Colonic mucosa (tissue), 4 donors: Measurements from ENCODE around the gene PKP1. TPM values are rescaled to one million over a fixed set of nuclear protein-coding genes. Genes with fewer than 3 reads are reported as not detected.

Source experiments
- DNase-seq: peaks from one replicate; pipeline ENCODE4 v3.0.0-alpha.2; 2020
- H3K27ac ChIP-seq: fragments of 200-600 bp; one replicate; pipeline ENCODE4 v1.8.0; 2021
- H3K27me3 ChIP-seq: fragments of 200-600 bp; one replicate; pipeline ENCODE4 v1.8.0; 2021
- H3K36me3 ChIP-seq: fragments of 200-600 bp; one replicate; pipeline ENCODE4 v1.8.0; 2021
- H3K4me1 ChIP-seq: fragments of 200-600 bp; one replicate; pipeline ENCODE4 v1.8.0; 2021; ENCODE audit warnings: mild to moderate bottlenecking
- H3K4me3 ChIP-seq: fragments of 200-600 bp; one replicate; pipeline ENCODE4 v1.8.0; 2021
- H3K9ac ChIP-seq, 2 donors: one replicate each; pipeline ENCODE4 v1.7.0; 2013; ENCODE audit warnings: control low read depth in 2 of 2, low read depth in 2 of 2, low read length in 2 of 2
- H3K9me3 ChIP-seq: fragments of 200-600 bp; one replicate; pipeline ENCODE4 v1.8.0; 2021
- intact Hi-C: fragments of 100-400 bp; cut with DNase I; formaldehyde crosslinking; loops from one replicate; pipeline ENCODE4 v1.14.1; 2022
- total RNA-seq, 2 donors: library from RNA; stranded (reverse); fragmentation: NEBNext Ultra II Directional in 1 of 2; extraction: Animal tissue kit (Norgen Biotek cat#: 25700) in 1 of 2; gene quantifications; one replicate each; pipeline ENCODE4 v1.2.1, GENCODE V29; 2021
- TF ChIP-seq, protein P1 (sequence below): fragments of 200-600 bp; IDR thresholded peaks from one replicate; pipeline ENCODE4 v1.8.0; 2022; ENCODE audit warnings: antibody characterized with exemption, mild to moderate bottlenecking
- donor health status: healthy.
- donor health status: DM: no; HTN: no; CAD: no.
- donor health status: DM: no; HTN: no; CAD: no.

Gene PKP1
- total RNA-seq, 2 donors from 2014 or later = 0.54 to 0.74 TPM

- Histone ChIP-seq H3K4me1 (no peaks in the 10 kb centered on the region), H3K4me3 (no peak within 1 kb of the TSS), H3K27ac (no peak within 1 kb of the TSS), H3K36me3 (no peaks in the 10 kb centered on the region), H3K9ac (no peak within 1 kb of the TSS), H3K27me3 (peaks cover 8% of the 10 kb centered on the region), H3K9me3 (no peaks in the 10 kb centered on the region)
- intact Hi-C loops = loop anchor here (5.0 kb wide), 1 partner anchor 40 kb away; no protein-coding TSS in a partner anchor
- TF ChIP-seq, protein P1, sequence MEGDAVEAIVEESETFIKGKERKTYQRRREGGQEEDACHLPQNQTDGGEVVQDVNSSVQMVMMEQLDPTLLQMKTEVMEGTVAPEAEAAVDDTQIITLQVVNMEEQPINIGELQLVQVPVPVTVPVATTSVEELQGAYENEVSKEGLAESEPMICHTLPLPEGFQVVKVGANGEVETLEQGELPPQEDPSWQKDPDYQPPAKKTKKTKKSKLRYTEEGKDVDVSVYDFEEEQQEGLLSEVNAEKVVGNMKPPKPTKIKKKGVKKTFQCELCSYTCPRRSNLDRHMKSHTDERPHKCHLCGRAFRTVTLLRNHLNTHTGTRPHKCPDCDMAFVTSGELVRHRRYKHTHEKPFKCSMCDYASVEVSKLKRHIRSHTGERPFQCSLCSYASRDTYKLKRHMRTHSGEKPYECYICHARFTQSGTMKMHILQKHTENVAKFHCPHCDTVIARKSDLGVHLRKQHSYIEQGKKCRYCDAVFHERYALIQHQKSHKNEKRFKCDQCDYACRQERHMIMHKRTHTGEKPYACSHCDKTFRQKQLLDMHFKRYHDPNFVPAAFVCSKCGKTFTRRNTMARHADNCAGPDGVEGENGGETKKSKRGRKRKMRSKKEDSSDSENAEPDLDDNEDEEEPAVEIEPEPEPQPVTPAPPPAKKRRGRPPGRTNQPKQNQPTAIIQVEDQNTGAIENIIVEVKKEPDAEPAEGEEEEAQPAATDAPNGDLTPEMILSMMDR = no peak
- no peak for DNase-seq
Measured at GRCh38 chr1:201377611-201378092, 94.3 kb downstream of the PKP1 start, which contains the start of gene TNNT2. TSS of gene TNNT2 (minus strand) at chr1:201377680. CDS start at chr1:201373254, 4,426 bp downstream.

DNA sequence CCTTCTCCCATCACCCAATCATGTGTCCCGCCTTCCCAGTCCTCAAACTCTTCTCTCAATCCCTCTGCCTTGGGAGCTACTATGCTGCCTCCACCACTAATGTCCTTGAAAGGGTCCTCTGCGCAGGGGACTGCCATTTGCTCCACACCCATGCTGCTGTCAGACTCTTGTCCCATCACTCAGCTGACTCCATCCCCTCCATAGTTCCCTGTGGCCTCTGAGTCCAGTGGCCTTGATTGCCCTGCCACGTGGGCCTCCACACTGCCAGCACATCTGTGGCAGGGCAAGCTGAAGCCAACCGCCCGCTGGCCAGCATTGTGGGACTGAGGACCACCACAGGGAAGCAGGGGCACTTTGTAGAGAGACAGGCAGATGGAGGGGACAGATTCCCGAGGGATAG lies 95.5 kb downstream of the PKP1 start:
- Histone ChIP-seq H3K9ac (no peak overlapping the region), H3K4me1 (no peaks in the 10 kb centered on the region), H3K27me3 (peaks cover 8% of the 10 kb centered on the region), H3K4me3 (no peak overlapping the region), H3K27ac (no peak overlapping the region), H3K36me3 (no peaks in the 10 kb centered on the region), H3K9me3 (no peaks in the 10 kb centered on the region)
- intact Hi-C loops = loop anchor here (5.0 kb wide), 1 partner anchor 38 kb away; no protein-coding TSS in a partner anchor
- no peak for DNase-seq
- TF ChIP-seq, protein P1 = no peak

DNA sequence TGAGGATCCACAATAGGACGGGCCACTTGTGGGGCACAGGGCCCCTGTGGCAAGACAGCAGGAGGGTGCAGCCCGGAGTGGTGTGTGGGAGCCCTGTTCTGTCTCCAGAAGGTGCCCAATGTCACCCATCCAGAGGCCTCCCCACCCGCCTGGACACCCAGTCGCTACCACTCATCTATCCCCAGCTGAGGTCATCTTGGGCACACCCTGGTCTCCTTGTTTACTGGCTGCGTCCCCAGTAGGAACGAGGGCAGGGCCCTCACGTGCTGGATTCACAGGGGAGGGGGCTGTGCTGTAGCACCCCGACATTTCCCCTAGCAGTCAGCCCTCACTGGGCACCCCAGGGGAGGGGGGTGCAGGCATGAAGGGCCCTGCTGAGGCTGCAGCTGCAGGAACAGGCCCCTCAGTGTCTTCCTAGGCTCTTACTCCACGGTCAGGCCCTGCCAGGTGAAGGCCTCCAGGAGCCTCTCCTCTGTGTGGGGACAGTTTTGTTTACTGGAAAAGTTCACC lies 96.5 kb downstream of the PKP1 start:
- Histone ChIP-seq H3K36me3 (no peaks in the 10 kb centered on the region), H3K4me1 (no peaks in the 10 kb centered on the region), H3K9me3 (no peaks in the 10 kb centered on the region), H3K4me3 (no peak overlapping the region), H3K27me3 (peaks cover 3% of the 10 kb centered on the region), H3K27ac (no peak overlapping the region), H3K9ac (no peak overlapping the region)
- TF ChIP-seq, protein P1 = no peak
- peak; percentile 33 for DNase-seq
- intact Hi-C loops = loop anchor here (5.0 kb wide), 1 partner anchor 38 kb away; no protein-coding TSS in a partner anchor

GRCh38 chr1:201381130-201381529 lies 97.8 kb downstream of the PKP1 start:
- intact Hi-C loops = no loop called here
- Histone ChIP-seq H3K4me3 (no peak overlapping the region), H3K27ac (no peak overlapping the region), H3K27me3 (no peaks in the 10 kb centered on the region), H3K36me3 (no peaks in the 10 kb centered on the region), H3K9me3 (no peaks in the 10 kb centered on the region), H3K9ac (no peak overlapping the region), H3K4me1 (no peaks in the 10 kb centered on the region)
- DNase-seq = no peak
- TF ChIP-seq, protein P1 = no peak

Other genes with a start within 250 kb of the PKP1 start
- not detected for gene CACNA1S, start 171.1 kb upstream of the PKP1 start, total RNA-seq
- gene ASCL5, start 156.3 kb upstream of the PKP1 start, total RNA-seq = not detected
- gene TMEM9, start 129.0 kb upstream of the PKP1 start, total RNA-seq = 10 to 100 TPM; 35.4 to 38.2 TPM
- under 1 TPM; 0.12 to 0.16 TPM for gene IGFN1, start 92.7 kb upstream of the PKP1 start, total RNA-seq
- 1 to 10 TPM; 2.4 to 4.2 TPM for gene TNNT2, start 94.2 kb downstream of the PKP1 start, total RNA-seq
- gene LAD1, start 115.8 kb downstream of the PKP1 start, total RNA-seq = 100 to 1,000 TPM; 160 to 280 TPM
- not detected for gene TNNI1, start 138.2 kb downstream of the PKP1 start, total RNA-seq
- 10 to 100 TPM; 13.1 to 21.2 TPM for gene PHLDA3, start 185.7 kb downstream of the PKP1 start, total RNA-seq
- 100 to 1,000 TPM; 186 to 376 TPM for gene CSRP1, start 223.6 kb downstream of the PKP1 start, total RNA-seq